NCI-H510A treated with DMSO at 0.1 percent for 48 hours (cell line): ENCODE results near the gene WDR5.

Source experiments
- DNase-seq: peaks from one replicate; lab custom pipeline; 2025; lab: John Stamatoyannopoulos, UW

Gene WDR5

GRCh38 chr9:134174073-134174449 lies 38.2 kb downstream of the WDR5 start:
- DNase-seq, result no peak

- no peak for DNase-seq
These were observed 38.8 kb downstream of the WDR5 start for GRCh38 chr9:134174526-134175290.

GRCh38 chr9:134175291-134175807 lies 39.5 kb downstream of the WDR5 start:
- DNase-seq, result no peak

GRCh38 chr9:134175808-134176598 lies 40.1 kb downstream of the WDR5 start:
- DNase-seq, result no peak

- DNase-seq, result no peak
These were observed 40.7 kb downstream of the WDR5 start for GRCh38 chr9:134176599-134176968.

GRCh38 chr9:134177186-134177585 lies 41.3 kb downstream of the WDR5 start:
- no peak for DNase-seq

- no peak for DNase-seq
These were observed 41.9 kb downstream of the WDR5 start for GRCh38 chr9:134177624-134178393.

- DNase-seq, result no peak
These were observed 42.5 kb downstream of the WDR5 start for GRCh38 chr9:134178394-134178767.

- no peak for DNase-seq
These were observed 43.1 kb downstream of the WDR5 start for GRCh38 chr9:134178768-134179551.

GRCh38 chr9:134179595-134179917 lies 43.7 kb downstream of the WDR5 start:
- no peak for DNase-seq

- no peak for DNase-seq
These were observed 44.3 kb downstream of the WDR5 start for GRCh38 chr9:134179918-134180785.

GRCh38 chr9:134180786-134181647 lies 45.1 kb downstream of the WDR5 start:
- no peak for DNase-seq

- DNase-seq, result no peak
These were observed 45.8 kb downstream of the WDR5 start for GRCh38 chr9:134181648-134182034.

GRCh38 chr9:134182554-134183085 lies 46.7 kb downstream of the WDR5 start:
- DNase-seq, result no peak

GRCh38 chr9:134185536-134186011 lies 49.7 kb downstream of the WDR5 start:
- no peak for DNase-seq

- no peak for DNase-seq
These were observed 50.7 kb downstream of the WDR5 start for GRCh38 chr9:134186471-134187109.

GRCh38 chr9:134187110-134187531 lies 51.2 kb downstream of the WDR5 start:
- DNase-seq, result no peak

- DNase-seq, result no peak
These were observed 52.1 kb downstream of the WDR5 start for GRCh38 chr9:134187891-134188385.
